K562 (cell line): ENCODE data around the gene TEX101. TPM values are rescaled to one million over a fixed set of nuclear protein-coding genes. Genes with fewer than 3 reads are reported as not detected.

ENCODE experiments used
- ZNF318 ChIP-seq, 2 experiments: fragments of 450-650 bp; IDR thresholded peaks; 2 replicates each; pipeline ENCODE4 v1.6.1; 2016; ENCODE audit warnings: mild to moderate bottlenecking in 2 of 2, borderline replicate concordance in 1 of 2, low read depth in 1 of 2, moderate library complexity in 1 of 2
- polyA plus RNA-seq, 8 experiments: library from polyadenylated mRNA; depleted of rRNA in 4 of 8; stranded (reverse) in 5 of 8; unstranded in 3 of 8; fragments of >200 nt; fragmentation: Nextera tagmentation in 2 of 8; fragmentation: Illumina TruSeq in 1 of 8; extraction: Ambion mirVana in 2 of 8; extraction: Trizol in 1 of 8; gene quantifications; 2 replicates each; pipeline versions ENCODE4 v1.2.1 to v1.2.3, GENCODE V29; 2011 to 2014; ENCODE audit warnings: inconsistent platforms in 1 of 8, missing spikeins in 1 of 8
- total RNA-seq, 7 experiments: library from RNA; depleted of rRNA in 6 of 7; stranded (reverse); fragments of >200 nt in 6 of 7; fragmentation: Illumina TruSeq in 2 of 7; extraction: Trizol in 2 of 7; gene quantifications; 2 replicates each; pipeline versions ENCODE4 v1.2.1 to v1.2.3, GENCODE V29; 2011 to 2021; ENCODE audit warnings: low replicate concordance in 1 of 7

Gene TEX101
- total and polyA plus RNA-seq, 9 of the 15 experiments (the other 6 are each of a cell fraction or from before 2014, with no cell fraction given): 0.10 to 0.36 (median 0.14) TPM; not detected in 6

DNA sequence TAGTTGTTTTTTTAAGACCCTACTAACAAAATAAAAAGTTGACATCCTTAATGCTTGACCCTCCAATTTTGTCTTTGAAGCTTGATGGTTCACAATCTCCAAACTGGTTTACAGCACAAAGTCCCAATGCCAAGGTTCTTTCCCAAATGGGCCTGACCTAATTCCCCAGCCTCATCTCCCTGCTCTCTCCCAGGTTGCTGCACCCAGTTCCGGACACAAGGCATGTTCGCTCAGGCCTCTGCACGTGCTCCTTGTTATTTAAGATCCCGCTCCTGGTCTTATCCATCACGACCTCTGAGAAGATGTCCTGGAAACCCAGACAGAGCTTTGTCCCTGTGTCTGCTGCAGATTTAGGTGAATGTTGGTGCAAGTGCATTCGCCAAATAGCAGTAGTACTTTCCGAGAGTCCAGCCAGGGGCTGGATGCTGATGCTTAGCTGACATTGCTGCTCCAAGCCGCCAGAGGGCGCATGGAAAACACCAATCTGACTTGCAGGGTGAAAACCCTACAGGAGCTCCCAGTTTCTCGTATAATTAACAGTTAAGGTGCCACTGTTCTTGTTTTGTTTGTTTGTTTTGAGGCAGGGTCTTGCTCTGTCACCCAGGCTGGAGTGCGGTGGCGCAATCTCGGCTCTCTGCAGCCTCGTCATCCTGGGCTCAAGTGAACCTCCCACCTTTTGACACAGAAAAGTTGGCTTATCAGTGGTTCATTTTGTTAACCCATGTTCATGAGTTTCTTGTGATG, 32.2 kb downstream of the TEX101 start (continued):
- TF ChIP-seq ZNF318 (IDR thresholded peaks at IDR 0.05; ENCODE audit: borderline replicate concordance in 1 of 2, low read depth in 1 of 2): no peak
